ENCODE data around the gene CD7.

CD7 gene

GRCh38 chr17:82320140-82320840 lies 2.9 kb upstream of the CD7 start:
- Histone ChIP-seq H3K9me2 (ENCODE audit: low read depth, low read length) (no peaks in the 10 kb centered on the region), H3F3A (ENCODE audit: insufficient read depth, low read length) (no peaks in the 10 kb centered on the region; the same call in 1 of the 2 replicates), H3K4me3 (ENCODE audit: low read depth, low read length, poor library complexity, severe bottlenecking) (no peak overlapping the region), H2AFZ (ENCODE audit: low read length) (no peak overlapping the region), H3K4me2 (ENCODE audit: low read length) (no peak overlapping the region), H3K36me3 (ENCODE audit: insufficient read depth, low read length) (no peaks in the 10 kb centered on the region), H3K9ac (ENCODE audit: low read length) (no peak overlapping the region), H3K9me3 (ENCODE audit: low read length) (no peaks in the 10 kb centered on the region), H3K27me3 (ENCODE audit: insufficient read depth, low read length) (peaks cover 7% of the 10 kb centered on the region; the same call in 1 of the 2 replicates), H3K4me1 (ENCODE audit: insufficient read depth, low read length, severe bottlenecking) (peaks cover 10% of the 10 kb centered on the region), H4K20me1 (ENCODE audit: insufficient read depth, low read length) (no peaks in the 10 kb centered on the region), H3K79me2 (ENCODE audit: insufficient read depth, low read length) (no peaks in the 10 kb centered on the region), H3K27ac (ENCODE audit: low read depth, low read length, poor library complexity, severe bottlenecking) (no peak overlapping the region)
- TF ChIP-seq EZH2 (IDR thresholded peaks at IDR 0.05; ENCODE audit: borderline replicate concordance, low read length) = no peak
- TF ChIP-seq, protein P1, sequence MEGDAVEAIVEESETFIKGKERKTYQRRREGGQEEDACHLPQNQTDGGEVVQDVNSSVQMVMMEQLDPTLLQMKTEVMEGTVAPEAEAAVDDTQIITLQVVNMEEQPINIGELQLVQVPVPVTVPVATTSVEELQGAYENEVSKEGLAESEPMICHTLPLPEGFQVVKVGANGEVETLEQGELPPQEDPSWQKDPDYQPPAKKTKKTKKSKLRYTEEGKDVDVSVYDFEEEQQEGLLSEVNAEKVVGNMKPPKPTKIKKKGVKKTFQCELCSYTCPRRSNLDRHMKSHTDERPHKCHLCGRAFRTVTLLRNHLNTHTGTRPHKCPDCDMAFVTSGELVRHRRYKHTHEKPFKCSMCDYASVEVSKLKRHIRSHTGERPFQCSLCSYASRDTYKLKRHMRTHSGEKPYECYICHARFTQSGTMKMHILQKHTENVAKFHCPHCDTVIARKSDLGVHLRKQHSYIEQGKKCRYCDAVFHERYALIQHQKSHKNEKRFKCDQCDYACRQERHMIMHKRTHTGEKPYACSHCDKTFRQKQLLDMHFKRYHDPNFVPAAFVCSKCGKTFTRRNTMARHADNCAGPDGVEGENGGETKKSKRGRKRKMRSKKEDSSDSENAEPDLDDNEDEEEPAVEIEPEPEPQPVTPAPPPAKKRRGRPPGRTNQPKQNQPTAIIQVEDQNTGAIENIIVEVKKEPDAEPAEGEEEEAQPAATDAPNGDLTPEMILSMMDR (IDR thresholded peaks at IDR 0.05; ENCODE audit: low read length) = no peak

- Histone ChIP-seq H3K9ac (ENCODE audit: low read length) (no peak overlapping the region), H3K79me2 (ENCODE audit: insufficient read depth, low read length) (no peaks in the 10 kb centered on the region), H4K20me1 (ENCODE audit: insufficient read depth, low read length) (no peaks in the 10 kb centered on the region), H3K4me3 (ENCODE audit: low read depth, low read length, poor library complexity, severe bottlenecking) (no peak overlapping the region), H3F3A (ENCODE audit: insufficient read depth, low read length) (no peaks in the 10 kb centered on the region; the same call in 1 of the 2 replicates), H3K9me3 (ENCODE audit: low read length) (no peaks in the 10 kb centered on the region), H3K4me1 (ENCODE audit: insufficient read depth, low read length, severe bottlenecking) (peaks cover 10% of the 10 kb centered on the region), H3K27ac (ENCODE audit: low read depth, low read length, poor library complexity, severe bottlenecking) (no peak overlapping the region), H2AFZ (ENCODE audit: low read length) (no peak overlapping the region), H3K27me3 (ENCODE audit: insufficient read depth, low read length) (peaks cover 10% of the 10 kb centered on the region; the same call in 1 of the 2 replicates), H3K4me2 (ENCODE audit: low read length) (no peak overlapping the region), H3K9me2 (ENCODE audit: low read depth, low read length) (no peaks in the 10 kb centered on the region), H3K36me3 (ENCODE audit: insufficient read depth, low read length) (no peaks in the 10 kb centered on the region)
- TF ChIP-seq, protein P1 (IDR thresholded peaks at IDR 0.05; ENCODE audit: low read length) = no peak
- TF ChIP-seq EZH2 (IDR thresholded peaks at IDR 0.05; ENCODE audit: borderline replicate concordance, low read length) = no peak
Observed at GRCh38 chr17:82319619-82320062, 2.2 kb upstream of the CD7 start.

DNA sequence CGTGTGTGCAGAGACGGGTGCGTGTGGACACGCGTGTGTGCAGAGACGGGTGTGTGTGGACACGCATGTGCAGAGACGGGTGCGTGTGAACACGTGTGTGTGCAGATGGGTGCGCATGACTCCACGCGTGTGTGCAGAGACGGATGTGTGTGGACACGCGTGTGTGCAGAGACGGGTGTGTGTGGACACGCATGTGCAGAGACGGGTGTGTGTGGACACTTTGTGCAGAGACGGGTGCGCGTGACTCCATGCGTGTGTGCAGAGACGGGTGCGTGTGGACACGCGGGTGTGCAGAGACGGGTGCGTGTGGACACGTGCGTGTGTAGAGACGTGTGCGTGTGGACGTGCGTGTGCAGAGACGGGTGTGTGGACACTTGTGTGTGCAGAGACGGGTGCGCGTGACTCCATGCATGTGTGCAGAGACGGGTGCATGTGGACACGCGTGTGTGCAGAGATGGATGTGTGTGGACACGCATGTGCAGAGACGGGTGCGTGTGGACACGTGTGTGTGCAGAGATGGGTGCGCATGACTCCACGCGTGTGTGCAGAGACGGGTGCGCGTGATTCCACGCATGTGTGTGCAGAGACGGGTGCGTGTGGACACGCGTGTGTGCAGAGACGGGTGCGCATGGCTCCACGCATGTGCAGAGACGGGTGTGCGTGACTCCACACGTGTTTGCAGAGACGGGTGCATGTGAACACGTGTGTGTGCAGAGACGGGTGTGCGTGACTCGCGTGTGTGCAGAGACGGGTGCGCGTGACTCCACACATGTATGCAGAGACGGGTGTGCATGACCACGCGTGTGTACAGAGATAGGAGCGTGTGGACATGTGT lies 1.6 kb upstream of the CD7 start:
- Histone ChIP-seq H3K9ac (ENCODE audit: low read length) (no peak overlapping the region), H3K36me3 (ENCODE audit: insufficient read depth, low read length) (no peaks in the 10 kb centered on the region), H2AFZ (ENCODE audit: low read length) (no peak overlapping the region), H3F3A (ENCODE audit: insufficient read depth, low read length) (no peaks in the 10 kb centered on the region; the same call in 1 of the 2 replicates), H4K20me1 (ENCODE audit: insufficient read depth, low read length) (no peaks in the 10 kb centered on the region), H3K4me3 (ENCODE audit: low read depth, low read length, poor library complexity, severe bottlenecking) (no peak overlapping the region), H3K27ac (ENCODE audit: low read depth, low read length, poor library complexity, severe bottlenecking) (no peak overlapping the region), H3K9me2 (ENCODE audit: low read depth, low read length) (no peaks in the 10 kb centered on the region), H3K4me2 (ENCODE audit: low read length) (no peak overlapping the region), H3K9me3 (ENCODE audit: low read length) (no peaks in the 10 kb centered on the region), H3K4me1 (ENCODE audit: insufficient read depth, low read length, severe bottlenecking) (peaks cover 10% of the 10 kb centered on the region), H3K27me3 (ENCODE audit: insufficient read depth, low read length) (peaks cover 16% of the 10 kb centered on the region; the same call in 1 of the 2 replicates), H3K79me2 (ENCODE audit: insufficient read depth, low read length) (no peaks in the 10 kb centered on the region)
- TF ChIP-seq, protein P1 (IDR thresholded peaks at IDR 0.05; ENCODE audit: low read length) = no peak
- no peak for TF ChIP-seq EZH2 (IDR thresholded peaks at IDR 0.05; ENCODE audit: borderline replicate concordance, low read length)

All from OCI-LY1 (cell line).